NCI-H82 treated with DMSO at 0.1 percent for 48 hours (cell line): ENCODE measurements around the gene RNF115.
"Not testable (repeated sequence)": the region's sequence is repeated elsewhere in the genome, so short reads cannot be mapped to it uniquely, and the experiment has no call there.

ENCODE experiments used
- DNase-seq: peaks from one replicate; lab custom pipeline; 2025; ENCODE audit not compliant: unreplicated experiment; lab: John Stamatoyannopoulos, UW

RNF115 gene

GRCh38 chr1:145782272-145783099 is 41.4 kb downstream of the RNF115 start:
- no peak for DNase-seq

- no peak for DNase-seq
These were observed 45.8 kb downstream of the RNF115 start for GRCh38 chr1:145778146-145778540.

GRCh38 chr1:145777357-145778145 is 46.3 kb downstream of the RNF115 start:
- DNase-seq = no peak

GRCh38 chr1:145773423-145773822 is 50.5 kb downstream of the RNF115 start:
- no peak for DNase-seq

GRCh38 chr1:145771056-145771455 is 52.8 kb downstream of the RNF115 start:
- peak; percentile 89 for DNase-seq

- not testable (repeated sequence) for DNase-seq
These were observed 55.9 kb downstream of the RNF115 start for GRCh38 chr1:145768004-145768403.

- not testable (repeated sequence) for DNase-seq
These were observed 57.0 kb downstream of the RNF115 start for GRCh38 chr1:145766926-145767325.

- not testable (repeated sequence) for DNase-seq
These were observed 58.1 kb downstream of the RNF115 start for GRCh38 chr1:145765585-145766360.

GRCh38 chr1:145765127-145765526 is 58.8 kb downstream of the RNF115 start:
- DNase-seq = not testable (repeated sequence)

- DNase-seq = not testable (repeated sequence)
These were observed 59.5 kb downstream of the RNF115 start for GRCh38 chr1:145764231-145764940.

- DNase-seq = not testable (repeated sequence)
These were observed 61.9 kb downstream of the RNF115 start for GRCh38 chr1:145762001-145762400.

- not testable (repeated sequence) for DNase-seq
These were observed 62.4 kb downstream of the RNF115 start for GRCh38 chr1:145761498-145761897.

- DNase-seq = not testable (repeated sequence)
These were observed 63.4 kb downstream of the RNF115 start for GRCh38 chr1:145760395-145760949.

GRCh38 chr1:145759721-145760120 is 64.2 kb downstream of the RNF115 start:
- no peak for DNase-seq

- no peak for DNase-seq
These were observed 65.3 kb downstream of the RNF115 start for GRCh38 chr1:145758575-145758974.

GRCh38 chr1:145758116-145758515 is 65.8 kb downstream of the RNF115 start:
- DNase-seq = no peak

- no peak for DNase-seq
These were observed 66.5 kb downstream of the RNF115 start for GRCh38 chr1:145757420-145757819.

GRCh38 chr1:145751491-145752037 is 72.3 kb downstream of the RNF115 start:
- no peak for DNase-seq

GRCh38 chr1:145750426-145750825 is 73.5 kb downstream of the RNF115 start:
- no peak for DNase-seq
